ENCODE measurements around the gene ACTR2. TPM values are rescaled to one million over a fixed set of nuclear protein-coding genes. Genes with fewer than 3 reads are reported as not detected.
A peak's percentile ranks its signal among the peaks of the same experiment; 100 is the strongest.

ACTR2 gene
- total RNA-seq, 4 donors from 2014 or later = 85.2 to 115 (median 99.1) TPM

- Histone ChIP-seq H3K9me3 (no peaks in the 10 kb centered on the region), H3K4me3 (no peak overlapping the region), H3K27me3 (no peaks in the 10 kb centered on the region), H3K36me3 (no peaks in the 10 kb centered on the region), H3K4me1 (no peaks in the 10 kb centered on the region), H3K27ac (replicated peaks in 1 of 4) (no peak overlapping the region)
- no peak for DNase-seq (ENCODE audit: extremely low spot score)
- 78% methylated on average over 3 of the region's 3 CpGs for WGBS
- TF ChIP-seq POLR2A (IDR thresholded peaks at IDR 0.05; ENCODE audit: low read depth) (no peak), POLR2AphosphoS5 (IDR thresholded peaks at IDR 0.05) (no peak), CTCF (IDR thresholded peaks at IDR 0.05) (no peak), EP300 (IDR thresholded peaks at IDR 0.05) (no peak)
- intact Hi-C loops (cut with DNase I) = no loop called here
Measured at GRCh38 chr2:65199891-65200290, 27.7 kb upstream of the ACTR2 start.

DNA sequence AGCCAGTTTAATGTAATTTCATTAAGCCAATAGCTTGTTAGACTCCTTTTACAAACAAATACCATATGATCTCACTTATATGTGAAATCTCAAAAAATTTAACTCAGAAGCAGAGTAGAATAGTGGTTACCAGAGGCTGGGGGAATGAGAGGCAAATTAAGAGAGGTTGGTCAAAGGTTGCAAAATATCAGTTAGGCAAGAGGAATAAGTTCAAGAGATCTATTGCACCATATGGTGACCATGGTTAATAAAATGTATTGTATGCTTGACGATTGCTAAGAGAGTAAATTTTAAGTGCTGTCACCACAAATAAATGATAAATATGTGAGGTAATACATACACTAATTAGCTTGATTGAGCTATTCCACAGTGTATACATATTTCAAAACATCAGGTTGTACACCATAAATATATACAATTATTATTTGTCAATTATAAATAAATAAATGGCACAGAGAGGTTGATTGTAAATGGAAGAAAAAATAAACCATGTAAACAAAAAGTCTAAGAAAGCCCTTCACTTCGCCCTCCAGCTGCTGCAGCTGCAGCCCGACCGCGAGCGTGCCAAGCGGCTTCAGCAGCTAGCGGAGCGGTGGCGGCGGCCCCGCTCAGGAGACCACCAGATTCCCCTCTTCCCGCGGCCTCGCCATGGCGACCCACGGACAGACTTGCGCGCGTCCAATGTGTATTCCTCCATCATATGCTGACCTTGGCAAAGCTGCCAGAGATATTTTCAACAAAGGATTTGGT, 23.0 kb upstream of the ACTR2 start:
- DNase-seq (ENCODE audit: extremely low spot score) = no peak
- Histone ChIP-seq H3K4me1 (no peaks in the 10 kb centered on the region), H3K27me3 (no peaks in the 10 kb centered on the region), H3K27ac (replicated peaks in 1 of 4) (peak overlapping the region in 1 of 4 donors; percentile 41), H3K4me3 (peak overlapping the region in 2 of 4 donors; percentile 25 to 32), H3K9me3 (no peaks in the 10 kb centered on the region), H3K36me3 (no peaks in the 10 kb centered on the region)
- 89% methylated on average over 20 of the region's 20 CpGs for WGBS
- TF ChIP-seq POLR2AphosphoS5 (IDR thresholded peaks at IDR 0.05) = no peak
- no peak for TF ChIP-seq POLR2A (IDR thresholded peaks at IDR 0.05; ENCODE audit: low read depth)
- no peak for TF ChIP-seq EP300 (IDR thresholded peaks at IDR 0.05)
- TF ChIP-seq CTCF (IDR thresholded peaks at IDR 0.05) = no peak
- intact Hi-C loops (cut with DNase I) = no loop called here

DNA sequence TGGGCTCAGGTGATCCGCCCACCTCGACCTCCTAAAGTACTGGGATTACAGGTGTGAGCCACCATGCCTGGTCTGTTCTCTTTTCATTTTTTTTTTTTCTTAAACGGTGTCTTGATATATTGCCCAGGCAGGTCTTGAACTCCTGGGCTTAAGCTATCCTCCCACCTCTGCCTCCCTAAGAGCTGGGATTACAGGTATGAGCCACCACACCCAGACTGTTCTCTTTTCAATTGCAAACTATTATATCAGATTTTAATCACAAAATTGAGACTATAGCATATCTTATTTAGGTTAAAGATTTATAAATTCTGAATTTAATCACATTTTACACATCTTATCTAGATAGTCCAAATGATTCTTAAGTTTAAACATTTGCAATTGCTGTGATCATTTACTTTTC, 15.5 kb upstream of the ACTR2 start:
- H3K27ac ChIP-seq (replicated peaks in 1 of 4) = no peak overlapping the region
- TF ChIP-seq CTCF (IDR thresholded peaks at IDR 0.05) (no peak), POLR2A (IDR thresholded peaks at IDR 0.05; ENCODE audit: low read depth) (no peak), EP300 (IDR thresholded peaks at IDR 0.05) (no peak), POLR2AphosphoS5 (IDR thresholded peaks at IDR 0.05) (no peak)
- H3K4me3 ChIP-seq = no peak overlapping the region
- DNase-seq (ENCODE audit: extremely low spot score) = no peak
- H3K27me3 ChIP-seq = no peaks in the 10 kb centered on the region
- intact Hi-C loops (cut with DNase I) = no loop called here
- H3K9me3 ChIP-seq = no peaks in the 10 kb centered on the region
- no peaks in the 10 kb centered on the region for H3K36me3 ChIP-seq
- WGBS = 85% methylated on average over 3 of the region's 3 CpGs
- H3K4me1 ChIP-seq = no peaks in the 10 kb centered on the region

DNA sequence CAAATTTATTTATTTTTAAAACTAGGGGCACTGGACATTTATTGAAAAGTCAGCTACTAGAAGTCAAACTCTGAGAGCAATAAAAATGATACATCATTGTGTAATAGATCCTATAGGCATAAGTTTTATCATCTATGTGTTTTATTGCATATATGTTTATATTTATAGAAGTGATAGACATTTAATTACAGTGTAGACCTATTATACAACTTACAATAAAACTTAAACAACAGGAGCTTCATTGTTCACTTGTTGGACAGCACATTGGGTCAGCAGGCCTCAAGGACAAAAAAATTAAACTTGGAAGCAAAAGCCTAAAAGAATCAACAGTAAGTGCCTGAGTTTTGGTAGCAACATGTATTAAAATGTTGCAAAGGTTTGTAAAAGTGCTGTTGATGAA, 15.0 kb upstream of the ACTR2 start:
- no peaks in the 10 kb centered on the region for H3K4me1 ChIP-seq
- no peaks in the 10 kb centered on the region for H3K36me3 ChIP-seq
- no peak overlapping the region for H3K27ac ChIP-seq (replicated peaks in 1 of 4)
- intact Hi-C loops (cut with DNase I) = no loop called here
- no peak overlapping the region for H3K4me3 ChIP-seq
- no peak for DNase-seq (ENCODE audit: extremely low spot score)
- TF ChIP-seq POLR2AphosphoS5 (IDR thresholded peaks at IDR 0.05) = no peak
- TF ChIP-seq POLR2A (IDR thresholded peaks at IDR 0.05; ENCODE audit: low read depth) = no peak
- TF ChIP-seq CTCF (IDR thresholded peaks at IDR 0.05) = no peak
- no peak for TF ChIP-seq EP300 (IDR thresholded peaks at IDR 0.05)
- no peaks in the 10 kb centered on the region for H3K27me3 ChIP-seq
- H3K9me3 ChIP-seq = no peaks in the 10 kb centered on the region

DNA sequence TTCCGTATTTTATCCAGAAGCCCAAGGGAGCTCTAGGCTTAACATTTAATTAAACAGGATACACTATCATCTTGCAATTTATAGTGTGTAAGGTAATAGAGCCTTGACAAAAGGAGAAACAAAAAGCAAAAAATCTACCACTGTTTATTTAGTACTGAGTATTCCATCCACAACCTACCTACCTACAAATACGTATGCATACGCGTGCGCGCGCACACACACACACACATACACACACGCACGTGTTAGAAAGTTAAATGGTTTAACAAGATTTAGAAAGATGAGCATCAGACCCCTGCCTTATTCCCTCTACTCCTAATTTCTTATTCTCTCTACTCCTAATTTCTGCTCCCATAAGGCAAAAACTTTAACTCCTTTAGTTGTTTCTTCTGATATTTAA, 14.6 kb upstream of the ACTR2 start:
- H3K9me3 ChIP-seq = no peaks in the 10 kb centered on the region
- no peak overlapping the region for H3K27ac ChIP-seq (replicated peaks in 1 of 4)
- H3K36me3 ChIP-seq = no peaks in the 10 kb centered on the region
- DNase-seq (ENCODE audit: extremely low spot score) = no peak
- H3K4me3 ChIP-seq = no peak overlapping the region
- WGBS = 96% methylated on average over 9 of the region's 9 CpGs
- H3K4me1 ChIP-seq = no peaks in the 10 kb centered on the region
- TF ChIP-seq EP300 (IDR thresholded peaks at IDR 0.05) = no peak
- no peak for TF ChIP-seq POLR2AphosphoS5 (IDR thresholded peaks at IDR 0.05)
- no peak for TF ChIP-seq CTCF (IDR thresholded peaks at IDR 0.05)
- TF ChIP-seq POLR2A (IDR thresholded peaks at IDR 0.05; ENCODE audit: low read depth) = no peak
- intact Hi-C loops (cut with DNase I) = no loop called here
- H3K27me3 ChIP-seq = no peaks in the 10 kb centered on the region
